Keratinocyte (primary cell): ENCODE data around the gene SOS1. TPM values are rescaled to one million over a fixed set of nuclear protein-coding genes. Genes with fewer than 3 reads are reported as not detected.

Experiments
- DNase-seq: peaks from one replicate; pipeline ENCODE4 v3.0.0-alpha.2; 2011; ENCODE audit warnings: low read depth, missing footprints, low spot score
- FAIRE-seq: peaks from 2 replicates; lab custom pipeline; 2011; peaks lifted over from hg19 to GRCh38; lab: Jason Lieb, UNC
- H2AFZ ChIP-seq: 2 replicates; pipeline ENCODE4 v1.6.0; 2012; ENCODE audit warnings: low read length, control low read depth, inconsistent platforms; ENCODE audit not compliant: control insufficient read depth
- H3K27ac ChIP-seq: 2 replicates; pipeline ENCODE4 v1.5.1; 2011; ENCODE audit warnings: low read length; ENCODE audit not compliant: control insufficient read depth, insufficient read depth
- H3K27me3 ChIP-seq: 3 replicates; pipeline ENCODE4 v1.6.0; 2011; ENCODE audit warnings: low read length; ENCODE audit not compliant: control insufficient read depth, insufficient read depth; ENCODE audit errors: extremely low read depth
- H3K36me3 ChIP-seq, 2 experiments: 2 replicates in 1 of 2; 3 replicates in 1 of 2; pipeline ENCODE4 v1.5.1; 2011; ENCODE audit warnings: low read length in 2 of 2, mild to moderate bottlenecking in 1 of 2; ENCODE audit not compliant: control insufficient read depth in 2 of 2, insufficient read depth in 2 of 2; ENCODE audit errors: extremely low read depth in 1 of 2
- H3K4me1 ChIP-seq: 3 replicates; pipeline ENCODE4 v1.5.1; 2011; ENCODE audit warnings: low read length; ENCODE audit not compliant: control insufficient read depth, insufficient read depth; ENCODE audit errors: extremely low read depth
- H3K4me2 ChIP-seq: 3 replicates; pipeline ENCODE4 v1.6.0; 2011; ENCODE audit warnings: low read depth, low read length; ENCODE audit not compliant: control insufficient read depth, insufficient read depth; ENCODE audit errors: extremely low read depth
- H3K4me3 ChIP-seq, 3 experiments: fragments of 200-600 bp in 1 of 3; sonication (generic) in 1 of 3; 2 replicates in 2 of 3; 3 replicates in 1 of 3; pipeline ENCODE4 v1.5.1; 2011 to 2016; ENCODE audit warnings: low read length in 3 of 3, mild to moderate bottlenecking in 3 of 3, control low read depth in 2 of 3, inconsistent platforms in 1 of 3, low read depth in 1 of 3, mixed read lengths in 1 of 3, mixed run types in 1 of 3, moderate library complexity in 1 of 3; ENCODE audit not compliant: control insufficient read depth in 2 of 3, insufficient read depth in 2 of 3; ENCODE audit errors: extremely low read depth in 1 of 3
- H3K79me2 ChIP-seq: 2 replicates; pipeline ENCODE4 v1.6.0; 2012; ENCODE audit warnings: low read length; ENCODE audit not compliant: control insufficient read depth, insufficient read depth
- H3K9ac ChIP-seq: 3 replicates; pipeline ENCODE4 v1.6.0; 2011; ENCODE audit warnings: low read length; ENCODE audit not compliant: control insufficient read depth, insufficient read depth; ENCODE audit errors: extremely low read depth
- H3K9me1 ChIP-seq: 3 replicates; pipeline ENCODE4 v1.6.0; 2011; ENCODE audit warnings: low read length; ENCODE audit not compliant: control insufficient read depth, insufficient read depth; ENCODE audit errors: extremely low read depth
- H3K9me3 ChIP-seq: 2 replicates; pipeline ENCODE4 v1.5.1; 2012; ENCODE audit warnings: low read depth, low read length; ENCODE audit not compliant: control insufficient read depth
- H4K20me1 ChIP-seq: 3 replicates; pipeline ENCODE4 v1.6.0; 2011; ENCODE audit warnings: low read length; ENCODE audit not compliant: control insufficient read depth, insufficient read depth; ENCODE audit errors: extremely low read depth
- EZH2 ChIP-seq: IDR thresholded peaks from one replicate; pipeline ENCODE4 v1.6.1; 2012; ENCODE audit warnings: inconsistent platforms, mild to moderate bottlenecking, low read length, moderate library complexity
- dilution Hi-C: fragments of 300-500 bp; cut with MboI; formaldehyde crosslinking; loops from one replicate; pipeline ENCODE4 v1.7.0; 2020; ENCODE audit warnings: low sequenced_read_pairs; ENCODE audit not compliant: extremely low pct_ligation_motif_present
- polyA plus RNA-seq, 5 experiments: library from polyadenylated mRNA; depleted of rRNA in 3 of 5; stranded (reverse) in 3 of 5; stranded (forward) in 1 of 5; unstranded in 1 of 5; fragments of >200 nt; gene quantifications; 1 replicate in 1 of 5; 2 replicates in 3 of 5; 3 replicates in 1 of 5; pipeline versions ENCODE4 v1.2.1 to v1.2.3, GENCODE V29; 2011 to 2012; ENCODE audit warnings: missing spikeins in 2 of 5, low read depth in 1 of 5, low replicate concordance in 1 of 5
- TF ChIP-seq, protein P1 (sequence below), 3 experiments: IDR thresholded peaks in 1 of 3; conservative IDR thresholded peaks in 1 of 3; optimal IDR thresholded peaks in 1 of 3; 2 replicates in 2 of 3; 3 replicates in 1 of 3; pipeline versions ENCODE3 to v1.5.1; 2011; ENCODE audit warnings: low read length in 3 of 3, mild to moderate bottlenecking in 3 of 3, moderate library complexity in 2 of 3, control low read depth in 1 of 3, inconsistent platforms in 1 of 3; ENCODE audit not compliant: insufficient read depth in 2 of 3; ENCODE audit errors: extremely low read depth in 1 of 3

SOS1 gene
- polyA plus RNA-seq, 1 donor (not counting 4 experiments of a cell fraction or from before 2014, with no cell fraction given) = 21.5 TPM

DNA sequence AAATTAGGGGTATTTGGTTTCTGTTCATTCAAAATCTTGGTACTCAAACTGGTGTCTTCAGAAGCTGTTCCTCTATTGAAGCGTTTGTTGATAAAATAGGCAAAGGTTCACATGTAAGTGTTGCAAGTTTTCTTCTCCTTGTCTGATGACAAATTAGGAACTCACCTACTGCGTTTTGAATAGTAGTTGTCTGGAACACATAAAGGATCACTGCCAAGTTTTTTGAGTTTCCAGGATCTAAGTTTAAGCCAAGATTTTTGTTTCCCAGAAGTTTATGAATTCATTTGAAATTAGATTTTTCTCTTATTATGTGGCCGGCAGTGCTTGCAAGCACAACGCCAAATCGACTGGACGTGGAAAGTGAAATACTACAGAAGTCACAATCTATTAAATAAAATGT is 145.8 kb downstream of the SOS1 start:
- no peak for FAIRE-seq
- H3K9me1 ChIP-seq = no peaks in the 10 kb centered on the region
- H4K20me1 ChIP-seq = no peaks in the 10 kb centered on the region
- H3K9ac ChIP-seq = no peak overlapping the region
- no peak overlapping the region for H3K27ac ChIP-seq
- no peaks in the 10 kb centered on the region for H3K9me3 ChIP-seq
- no peaks in the 10 kb centered on the region for H3K79me2 ChIP-seq
- H3K4me2 ChIP-seq = no peak overlapping the region
- H3K27me3 ChIP-seq = no peaks in the 10 kb centered on the region
- H3K36me3 ChIP-seq = no peaks in the 10 kb centered on the region
- H2AFZ ChIP-seq = no peak overlapping the region
- H3K4me3 ChIP-seq = no peak overlapping the region
- H3K4me1 ChIP-seq = no peaks in the 10 kb centered on the region
- no peak for TF ChIP-seq EZH2
- TF ChIP-seq, protein P1, sequence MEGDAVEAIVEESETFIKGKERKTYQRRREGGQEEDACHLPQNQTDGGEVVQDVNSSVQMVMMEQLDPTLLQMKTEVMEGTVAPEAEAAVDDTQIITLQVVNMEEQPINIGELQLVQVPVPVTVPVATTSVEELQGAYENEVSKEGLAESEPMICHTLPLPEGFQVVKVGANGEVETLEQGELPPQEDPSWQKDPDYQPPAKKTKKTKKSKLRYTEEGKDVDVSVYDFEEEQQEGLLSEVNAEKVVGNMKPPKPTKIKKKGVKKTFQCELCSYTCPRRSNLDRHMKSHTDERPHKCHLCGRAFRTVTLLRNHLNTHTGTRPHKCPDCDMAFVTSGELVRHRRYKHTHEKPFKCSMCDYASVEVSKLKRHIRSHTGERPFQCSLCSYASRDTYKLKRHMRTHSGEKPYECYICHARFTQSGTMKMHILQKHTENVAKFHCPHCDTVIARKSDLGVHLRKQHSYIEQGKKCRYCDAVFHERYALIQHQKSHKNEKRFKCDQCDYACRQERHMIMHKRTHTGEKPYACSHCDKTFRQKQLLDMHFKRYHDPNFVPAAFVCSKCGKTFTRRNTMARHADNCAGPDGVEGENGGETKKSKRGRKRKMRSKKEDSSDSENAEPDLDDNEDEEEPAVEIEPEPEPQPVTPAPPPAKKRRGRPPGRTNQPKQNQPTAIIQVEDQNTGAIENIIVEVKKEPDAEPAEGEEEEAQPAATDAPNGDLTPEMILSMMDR (optimal IDR thresholded peaks at IDR 0.05 in 1 of 3, IDR thresholded peaks at IDR 0.05 in 1 of 3, conservative IDR thresholded peaks at IDR 0.05 in 1 of 3; ENCODE audit: extremely low read depth in 1 of 3, insufficient read depth in 2 of 3, low read length in 3 of 3) = no peak
- dilution Hi-C loops = no loop called here
- DNase-seq = no peak

DNA sequence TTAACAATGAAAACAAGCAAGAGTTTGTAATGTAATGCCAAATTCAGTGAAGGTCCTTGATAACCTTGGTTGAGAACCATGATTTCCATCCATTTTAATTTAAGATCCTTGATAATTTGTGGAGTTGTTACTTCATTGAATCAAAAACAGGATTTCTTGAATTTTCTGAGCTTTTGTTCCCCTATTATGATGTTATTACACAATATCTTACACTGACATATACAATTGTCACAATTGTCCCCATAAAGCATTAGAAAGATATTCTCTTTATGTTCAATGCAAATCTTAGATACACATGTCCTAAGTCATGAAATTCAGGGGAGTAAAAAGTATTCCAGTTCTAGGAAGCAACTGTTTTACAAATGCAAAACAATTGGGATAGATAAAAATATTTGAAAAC is 147.6 kb downstream of the SOS1 start:
- no peaks in the 10 kb centered on the region for H3K4me1 ChIP-seq
- no peak overlapping the region for H2AFZ ChIP-seq
- H3K4me2 ChIP-seq = no peak overlapping the region
- DNase-seq = no peak
- H3K27ac ChIP-seq = no peak overlapping the region
- dilution Hi-C loops = no loop called here
- H3K9ac ChIP-seq = no peak overlapping the region
- no peaks in the 10 kb centered on the region for H3K9me3 ChIP-seq
- H3K79me2 ChIP-seq = no peaks in the 10 kb centered on the region
- no peaks in the 10 kb centered on the region for H3K9me1 ChIP-seq
- no peak overlapping the region for H3K4me3 ChIP-seq
- H3K36me3 ChIP-seq = no peaks in the 10 kb centered on the region
- FAIRE-seq = no peak
- no peak for TF ChIP-seq EZH2
- TF ChIP-seq, protein P1 (optimal IDR thresholded peaks at IDR 0.05 in 1 of 3, IDR thresholded peaks at IDR 0.05 in 1 of 3, conservative IDR thresholded peaks at IDR 0.05 in 1 of 3; ENCODE audit: extremely low read depth in 1 of 3, insufficient read depth in 2 of 3, low read length in 3 of 3) = no peak
- no peaks in the 10 kb centered on the region for H3K27me3 ChIP-seq
- no peaks in the 10 kb centered on the region for H4K20me1 ChIP-seq
